GM15510 (cell line): ENCODE data around the gene WDR93.
A peak's percentile ranks its signal among the peaks of the same experiment; 100 is the strongest.

Experiments
- POLR2A ChIP-seq: IDR thresholded peaks from 3 replicates; pipeline ENCODE4 v1.6.1; 2011; ENCODE audit warnings: borderline replicate concordance; ENCODE audit not compliant: insufficient read length; ENCODE audit errors: extremely low read depth

Gene WDR93

GRCh38 chr15:89747708-89748682 lies 57.4 kb downstream of the WDR93 start:
- no peak for TF ChIP-seq POLR2A

GRCh38 chr15:89749054-89749453 lies 58.4 kb downstream of the WDR93 start:
- TF ChIP-seq POLR2A, result no peak

GRCh38 chr15:89749526-89749925 lies 58.9 kb downstream of the WDR93 start:
- TF ChIP-seq POLR2A, result no peak

- no peak for TF ChIP-seq POLR2A
These were observed 59.4 kb downstream of the WDR93 start for GRCh38 chr15:89749951-89750559.

GRCh38 chr15:89750560-89751542 lies 60.2 kb downstream of the WDR93 start, which contains the start of gene MESP1:
TSS of gene MESP1 (minus strand) at chr15:89751249. CDS start at chr15:89751231, 18 bp downstream.
- TF ChIP-seq POLR2A, result peak; percentile 67

GRCh38 chr15:89751748-89752147 lies 61.1 kb downstream of the WDR93 start:
- TF ChIP-seq POLR2A, result no peak

GRCh38 chr15:89753855-89754254 lies 63.2 kb downstream of the WDR93 start:
- TF ChIP-seq POLR2A, result no peak

GRCh38 chr15:89754361-89755154 lies 63.9 kb downstream of the WDR93 start:
- no peak for TF ChIP-seq POLR2A

GRCh38 chr15:89755701-89756100 lies 65.1 kb downstream of the WDR93 start:
- TF ChIP-seq POLR2A, result no peak

- no peak for TF ChIP-seq POLR2A
These were observed 66.3 kb downstream of the WDR93 start for GRCh38 chr15:89756897-89757296.

GRCh38 chr15:89758283-89758682 lies 67.7 kb downstream of the WDR93 start:
- no peak for TF ChIP-seq POLR2A

- no peak for TF ChIP-seq POLR2A
These were observed 68.4 kb downstream of the WDR93 start for GRCh38 chr15:89758981-89759380.

- no peak for TF ChIP-seq POLR2A
These were observed 69.2 kb downstream of the WDR93 start for GRCh38 chr15:89759835-89760234.
